ENCODE measurements around the gene IGSF9.

Gene IGSF9

DNA sequence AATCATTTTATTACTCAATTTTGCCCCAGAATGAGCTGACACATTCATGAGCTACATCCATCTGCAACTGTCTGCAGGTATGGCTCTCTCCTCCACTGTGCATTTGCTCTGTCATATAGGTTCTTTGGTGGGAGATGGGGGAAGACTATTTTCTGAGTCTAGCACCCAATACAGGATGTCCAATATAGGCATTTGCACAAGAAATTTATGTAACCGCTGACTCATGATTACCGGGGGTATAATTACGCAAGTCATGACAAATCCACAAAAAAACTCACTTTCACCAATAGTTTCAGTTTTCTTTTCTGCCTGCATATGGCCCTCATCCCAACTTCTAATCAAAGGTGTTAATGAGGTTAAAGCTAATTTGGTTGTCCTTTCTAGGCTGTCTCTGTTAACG, 65.4 kb downstream of the IGSF9 start:
- POLR2A ChIA-PET (ENCODE audit: low non-redundant PET) = no interaction called here
- DNase-seq (ENCODE audit: low spot score) = peak; percentile 92

DNA sequence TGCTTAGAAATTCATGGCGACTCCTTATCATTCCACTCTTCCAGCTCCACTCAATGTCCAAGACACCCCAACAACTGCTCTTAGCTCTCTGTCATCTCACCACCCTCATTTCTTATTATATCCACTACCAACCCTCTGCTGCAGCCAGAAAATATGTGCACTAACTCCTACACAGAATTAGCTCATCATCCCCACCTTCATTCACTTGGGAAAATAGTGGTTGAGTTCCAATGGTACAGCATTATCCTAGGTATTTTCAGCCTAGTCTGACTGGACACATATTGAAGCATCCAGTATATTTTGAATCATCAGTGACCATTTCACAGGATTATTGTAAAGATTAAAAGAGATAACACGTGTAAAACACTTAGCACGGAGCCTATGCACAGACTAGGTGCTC, 66.3 kb downstream of the IGSF9 start:
- ChIA-PET CTCF (no interaction called here), POLR2A (ENCODE audit: low non-redundant PET) (no interaction called here)
- no peak overlapping the region for H3K27ac ChIP-seq
- no peak for DNase-seq (ENCODE audit: low spot score)
- TF ChIP-seq, protein P1, sequence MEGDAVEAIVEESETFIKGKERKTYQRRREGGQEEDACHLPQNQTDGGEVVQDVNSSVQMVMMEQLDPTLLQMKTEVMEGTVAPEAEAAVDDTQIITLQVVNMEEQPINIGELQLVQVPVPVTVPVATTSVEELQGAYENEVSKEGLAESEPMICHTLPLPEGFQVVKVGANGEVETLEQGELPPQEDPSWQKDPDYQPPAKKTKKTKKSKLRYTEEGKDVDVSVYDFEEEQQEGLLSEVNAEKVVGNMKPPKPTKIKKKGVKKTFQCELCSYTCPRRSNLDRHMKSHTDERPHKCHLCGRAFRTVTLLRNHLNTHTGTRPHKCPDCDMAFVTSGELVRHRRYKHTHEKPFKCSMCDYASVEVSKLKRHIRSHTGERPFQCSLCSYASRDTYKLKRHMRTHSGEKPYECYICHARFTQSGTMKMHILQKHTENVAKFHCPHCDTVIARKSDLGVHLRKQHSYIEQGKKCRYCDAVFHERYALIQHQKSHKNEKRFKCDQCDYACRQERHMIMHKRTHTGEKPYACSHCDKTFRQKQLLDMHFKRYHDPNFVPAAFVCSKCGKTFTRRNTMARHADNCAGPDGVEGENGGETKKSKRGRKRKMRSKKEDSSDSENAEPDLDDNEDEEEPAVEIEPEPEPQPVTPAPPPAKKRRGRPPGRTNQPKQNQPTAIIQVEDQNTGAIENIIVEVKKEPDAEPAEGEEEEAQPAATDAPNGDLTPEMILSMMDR (conservative IDR thresholded peaks at IDR 0.05; ENCODE audit: low read depth) = no peak

More for the DNA sequence above, 65.4 kb downstream of the IGSF9 start:
- CTCF ChIA-PET = interaction anchor here (0.6 to 1.0 kb wide), 3 partner anchors 18 to 407 kb away, joined by 3 to 4 read pairs (median 3); partner anchors contain the start of gene VSIG8
- H3K27ac ChIP-seq = peak overlapping the region; percentile 56; the same call in 1 of the 2 replicates
- TF ChIP-seq, protein P1 (conservative IDR thresholded peaks at IDR 0.05; ENCODE audit: low read depth) = no peak

DNA sequence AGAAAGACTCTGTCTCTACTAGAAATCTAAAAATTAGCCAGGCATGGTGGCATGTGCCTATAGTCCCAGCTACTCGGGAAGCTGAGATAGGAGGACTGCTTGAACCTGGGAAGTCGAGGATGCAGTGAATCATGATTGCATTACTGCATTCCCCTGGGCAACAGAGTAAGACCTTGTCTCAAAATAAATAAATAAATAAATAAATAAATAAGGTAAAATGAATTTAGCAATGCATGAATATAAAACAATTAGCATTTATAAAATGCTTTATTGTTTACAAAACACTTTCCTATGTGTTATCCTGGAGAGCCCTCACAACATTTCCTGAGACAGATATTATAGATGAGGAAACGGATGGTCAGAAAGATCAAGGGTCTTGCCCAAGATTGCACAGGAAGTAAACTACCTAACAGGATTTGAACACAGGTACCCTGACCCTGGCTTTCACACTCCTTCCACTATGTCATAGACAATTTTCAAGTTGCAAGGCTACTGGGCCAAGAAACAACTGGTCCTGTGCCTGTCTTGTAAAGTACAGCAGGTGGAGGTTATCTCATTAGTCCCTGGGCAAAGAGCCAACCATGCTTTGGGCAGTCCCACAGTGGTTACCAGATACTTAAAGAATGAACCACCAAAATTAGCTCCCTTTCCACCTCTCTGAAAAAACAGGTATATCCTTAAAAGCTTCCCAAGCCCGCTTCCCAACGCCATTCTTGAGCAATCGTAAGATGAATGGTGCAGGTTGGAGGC, 67.5 kb downstream of the IGSF9 start:
- no peak for DNase-seq (ENCODE audit: low spot score)
- POLR2A ChIA-PET (ENCODE audit: low non-redundant PET) = no interaction called here
- CTCF ChIA-PET = no interaction called here
- H3K27ac ChIP-seq = no peak overlapping the region
- TF ChIP-seq, protein P1 (conservative IDR thresholded peaks at IDR 0.05; ENCODE audit: low read depth) = no peak

All from RWPE1 (cell line).